SJSA1 (cell line): Measurements from ENCODE around the gene POLR1D. TPM values are rescaled to one million over a fixed set of nuclear protein-coding genes. Genes with fewer than 3 reads are reported as not detected.
A peak's percentile ranks its signal among the peaks of the same experiment; 100 is the strongest.

Experiments
- DNase-seq, 2 experiments: peaks; one replicate each; pipeline ENCODE4 v3.0.0-alpha.2; 2015 to 2020; ENCODE audit warnings: low spot score in 2 of 2, low read depth in 1 of 2
- H3K27ac ChIP-seq: fragments of 250-450 bp; sonication (Bioruptor Pico); 2 replicates; pipeline ENCODE4 v1.5.1; 2020; ENCODE audit warnings: mild to moderate bottlenecking, moderate library complexity
- H3K27me3 ChIP-seq: fragments of 250-450 bp; sonication (Bioruptor Pico); replicated peaks from 2 replicates; pipeline ENCODE4 v1.5.1; 2020; ENCODE audit warnings: mild to moderate bottlenecking, moderate library complexity
- H3K36me3 ChIP-seq: fragments of 250-450 bp; sonication (Bioruptor Pico); 2 replicates; pipeline ENCODE4 v1.5.1; 2020; ENCODE audit warnings: mild to moderate bottlenecking
- H3K4me1 ChIP-seq: fragments of 250-450 bp; sonication (Bioruptor Pico); replicated peaks from 2 replicates; pipeline ENCODE4 v1.6.1; 2021; ENCODE audit warnings: mild to moderate bottlenecking
- H3K4me3 ChIP-seq: fragments of 250-450 bp; sonication (Bioruptor Pico); 2 replicates; pipeline ENCODE4 v1.5.1; 2020; ENCODE audit warnings: mild to moderate bottlenecking
- H3K9me3 ChIP-seq: fragments of 250-450 bp; sonication (Bioruptor Pico); replicated peaks from 2 replicates; pipeline ENCODE4 v1.5.1; 2020; ENCODE audit warnings: mild to moderate bottlenecking
- total RNA-seq: library from RNA; depleted of rRNA; stranded (reverse); fragments of >200 nt; shearing (Covaris generic); gene quantifications from 2 replicates; pipeline ENCODE4 v1.2.3, GENCODE V29; 2014

POLR1D gene
- total RNA-seq, 1 experiment from 2014 or later = 68.4 TPM

DNA sequence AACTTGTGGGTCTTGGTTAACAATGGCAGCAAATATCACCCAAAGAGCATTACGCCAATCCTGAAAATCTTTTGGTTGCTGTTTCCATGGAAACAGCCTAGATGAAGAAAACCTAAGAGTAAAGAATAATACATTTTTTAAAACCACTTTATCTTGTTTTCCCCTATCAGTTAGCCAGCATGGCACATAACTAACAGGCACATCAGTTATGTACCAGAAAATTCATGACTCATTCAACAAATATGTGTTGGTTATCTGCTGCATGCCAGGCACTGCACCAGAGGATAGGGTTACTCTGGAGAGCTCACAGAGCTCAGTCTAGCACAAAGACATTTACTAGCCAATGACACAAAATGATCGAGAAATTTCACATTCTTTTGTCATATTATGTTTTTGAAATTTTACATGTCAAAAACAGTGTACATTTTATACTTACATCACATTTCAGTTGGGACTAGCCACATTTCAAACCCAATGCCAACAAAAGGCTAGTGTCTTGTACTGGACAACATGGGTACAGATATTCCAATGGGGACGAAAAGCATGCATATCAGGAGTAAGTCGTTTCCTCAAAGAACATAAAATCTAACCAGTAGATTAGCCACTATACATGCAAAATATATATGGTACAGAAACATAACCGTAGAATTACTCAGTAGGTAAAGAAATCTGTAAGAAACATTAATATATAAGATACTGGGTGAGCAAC is 21.7 kb upstream of the POLR1D start:
- no peaks in the 10 kb centered on the region for H3K27me3 ChIP-seq
- no peaks in the 10 kb centered on the region for H3K36me3 ChIP-seq
- DNase-seq = peak; percentile 44 to 53
- H3K27ac ChIP-seq = peak overlapping the region; percentile 43
- H3K4me1 ChIP-seq = peaks cover 20% of the 10 kb centered on the region
- H3K9me3 ChIP-seq = no peaks in the 10 kb centered on the region
- no peak overlapping the region for H3K4me3 ChIP-seq

DNA sequence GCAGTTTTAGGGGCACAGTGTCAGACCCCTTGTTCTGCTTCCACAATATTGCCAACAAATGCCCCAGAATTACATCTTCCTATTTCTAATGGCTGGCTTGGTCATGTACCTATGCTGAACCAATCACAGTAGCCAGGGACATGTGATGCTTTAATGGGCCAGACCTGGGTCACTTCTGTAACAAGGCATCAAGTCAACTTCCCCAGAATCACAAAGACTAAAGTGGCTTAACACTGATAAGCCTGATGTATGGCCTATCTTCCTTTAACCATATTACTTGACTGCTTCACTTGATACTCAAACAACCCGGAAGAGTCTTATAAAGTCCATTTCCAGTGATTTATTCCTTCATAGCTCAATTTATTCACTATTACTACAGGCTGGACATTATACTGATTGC is 21.0 kb upstream of the POLR1D start:
- peaks cover 16% of the 10 kb centered on the region for H3K4me1 ChIP-seq
- H3K4me3 ChIP-seq = no peak overlapping the region
- DNase-seq = no peak
- H3K36me3 ChIP-seq = no peaks in the 10 kb centered on the region
- no peak overlapping the region for H3K27ac ChIP-seq
- no peaks in the 10 kb centered on the region for H3K27me3 ChIP-seq
- H3K9me3 ChIP-seq = no peaks in the 10 kb centered on the region

DNA sequence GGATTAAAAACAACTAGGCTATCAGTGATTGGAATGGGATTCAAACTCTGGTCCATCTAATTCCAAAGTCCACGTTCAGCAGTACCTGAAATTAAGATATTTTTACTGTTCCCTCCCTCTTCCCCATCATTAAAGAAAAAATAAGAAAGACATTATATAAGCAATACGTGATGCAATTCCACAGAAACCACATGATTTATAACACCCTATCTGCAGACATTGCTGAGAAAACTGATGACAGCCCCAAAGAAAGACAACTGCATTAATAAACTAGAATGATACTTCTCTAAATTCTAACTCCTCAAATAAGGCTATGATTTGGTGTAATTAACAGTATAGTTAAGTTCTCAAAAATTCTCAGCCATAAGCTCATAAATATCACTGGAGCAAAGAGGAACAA is 20.5 kb upstream of the POLR1D start:
- Histone ChIP-seq H3K36me3 (no peaks in the 10 kb centered on the region), H3K27me3 (no peaks in the 10 kb centered on the region), H3K27ac (no peak overlapping the region), H3K4me3 (no peak overlapping the region), H3K9me3 (no peaks in the 10 kb centered on the region), H3K4me1 (peaks cover 16% of the 10 kb centered on the region)
- no peak for DNase-seq

DNA sequence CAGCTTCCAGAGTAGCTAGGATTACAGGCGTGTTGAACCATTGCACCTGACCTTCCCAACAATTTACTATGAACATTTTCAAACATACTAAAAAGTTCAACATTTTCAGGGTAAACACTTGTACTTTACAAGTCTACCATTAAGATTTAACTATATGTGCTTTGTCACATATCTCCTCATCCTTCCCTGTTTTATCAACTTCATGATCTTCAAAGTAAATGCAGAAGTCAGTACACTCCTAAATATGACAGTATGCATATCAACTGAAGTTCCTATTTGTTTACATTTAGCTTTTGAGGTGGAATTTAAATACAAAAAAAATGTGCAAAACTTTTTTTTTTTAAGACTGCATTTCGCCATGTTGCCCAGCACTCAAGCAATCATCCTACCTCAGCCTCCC is 19.9 kb upstream of the POLR1D start:
- no peak overlapping the region for H3K4me3 ChIP-seq
- no peaks in the 10 kb centered on the region for H3K9me3 ChIP-seq
- no peak for DNase-seq
- H3K27ac ChIP-seq = no peak overlapping the region
- peaks cover 16% of the 10 kb centered on the region for H3K4me1 ChIP-seq
- no peaks in the 10 kb centered on the region for H3K27me3 ChIP-seq
- H3K36me3 ChIP-seq = no peaks in the 10 kb centered on the region

DNA sequence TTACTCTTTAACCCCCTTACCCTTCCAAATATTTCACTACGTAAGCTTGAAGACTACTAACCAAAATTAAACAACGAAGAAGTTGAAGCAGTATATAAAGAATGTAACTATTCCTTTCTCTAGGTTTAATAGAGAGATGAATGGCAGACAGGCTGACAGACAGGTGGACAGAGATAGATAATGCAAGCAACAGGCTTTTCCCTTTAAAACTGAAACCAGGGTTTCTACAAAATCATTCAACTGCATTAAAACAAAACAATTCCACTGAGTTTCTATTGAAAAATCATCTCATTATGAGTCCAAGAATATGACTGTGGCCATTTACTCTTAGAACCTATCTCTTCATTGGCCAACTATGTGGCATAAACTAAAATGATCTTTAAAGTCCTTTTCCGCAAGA is 16.6 kb upstream of the POLR1D start:
- no peak for DNase-seq
- no peaks in the 10 kb centered on the region for H3K27me3 ChIP-seq
- no peaks in the 10 kb centered on the region for H3K9me3 ChIP-seq
- H3K36me3 ChIP-seq = no peaks in the 10 kb centered on the region
- peaks cover 14% of the 10 kb centered on the region for H3K4me1 ChIP-seq
- no peak overlapping the region for H3K4me3 ChIP-seq
- no peak overlapping the region for H3K27ac ChIP-seq

DNA sequence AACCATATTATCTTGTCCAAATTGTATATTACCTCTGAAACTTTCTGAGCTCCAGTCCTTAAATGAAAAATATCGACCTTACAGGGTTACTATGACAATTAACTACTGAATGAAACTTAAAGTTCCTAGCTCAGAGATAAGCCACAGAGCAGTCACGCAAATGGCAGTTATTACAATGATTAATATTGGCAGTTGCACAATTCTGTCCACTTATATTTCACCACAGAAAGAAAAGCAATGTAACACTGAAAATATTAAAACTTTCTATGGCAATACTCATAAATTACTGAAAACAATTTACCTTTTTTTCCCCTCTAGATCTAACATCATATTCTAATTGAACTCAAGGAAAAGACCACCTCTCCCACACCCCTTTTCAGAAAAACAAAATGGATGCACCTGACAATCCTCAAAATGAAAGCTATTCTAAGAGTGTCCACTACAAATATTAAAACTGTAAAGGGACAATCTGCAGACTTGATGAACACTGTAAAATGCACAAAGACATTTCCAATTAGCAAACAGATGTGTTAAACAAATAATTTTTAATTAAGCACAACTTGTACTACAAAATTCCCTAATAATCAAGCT is 16.0 kb upstream of the POLR1D start:
- no peaks in the 10 kb centered on the region for H3K36me3 ChIP-seq
- DNase-seq = no peak
- no peaks in the 10 kb centered on the region for H3K9me3 ChIP-seq
- H3K27ac ChIP-seq = no peak overlapping the region
- H3K4me1 ChIP-seq = peaks cover 9% of the 10 kb centered on the region
- no peaks in the 10 kb centered on the region for H3K27me3 ChIP-seq
- no peak overlapping the region for H3K4me3 ChIP-seq

DNA sequence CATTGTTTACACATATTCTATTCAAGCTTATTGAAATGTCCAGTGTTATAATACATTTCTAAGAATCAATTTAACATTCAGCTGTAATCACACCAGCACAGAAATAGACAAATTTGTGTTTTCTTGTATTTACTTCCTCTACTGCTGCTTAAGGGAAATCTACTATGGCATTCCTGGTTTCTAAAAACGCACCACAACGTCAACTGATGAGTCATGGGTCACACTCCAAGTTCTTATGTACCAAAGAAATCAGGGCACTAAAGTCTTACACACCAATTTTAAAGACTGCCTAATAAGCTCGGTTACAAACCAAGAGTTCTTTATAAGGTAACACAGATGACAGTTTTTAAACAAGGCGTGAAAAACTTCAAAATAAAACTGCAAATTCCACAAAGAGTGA is 14.6 kb upstream of the POLR1D start:
- H3K27me3 ChIP-seq = no peaks in the 10 kb centered on the region
- H3K4me1 ChIP-seq = peaks cover 9% of the 10 kb centered on the region
- peak in 1 of 2 experiments; percentile 30 for DNase-seq
- H3K27ac ChIP-seq = no peak overlapping the region; the same call in 1 of the 2 replicates
- no peak overlapping the region for H3K4me3 ChIP-seq
- H3K9me3 ChIP-seq = no peaks in the 10 kb centered on the region
- no peaks in the 10 kb centered on the region for H3K36me3 ChIP-seq

DNA sequence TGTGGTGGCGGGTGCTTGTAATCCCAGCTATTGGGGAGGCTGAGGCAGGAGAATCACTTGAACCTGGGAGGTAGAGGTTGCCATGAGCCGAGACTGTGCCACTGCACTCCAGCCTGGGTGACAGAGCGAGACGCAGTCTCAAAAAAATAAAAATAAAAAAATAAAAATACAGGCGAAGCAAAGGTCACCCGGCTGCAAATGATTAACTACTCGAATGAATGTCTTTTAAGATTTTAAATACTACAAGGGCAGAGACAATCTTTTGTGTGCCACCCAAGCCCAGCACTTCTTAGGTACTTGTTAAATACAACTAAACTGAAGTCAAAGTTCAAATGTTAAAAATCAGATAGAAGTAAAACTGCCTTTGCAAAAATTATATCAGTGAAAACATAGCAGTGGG is 8.1 kb upstream of the POLR1D start:
- no peak for DNase-seq
- Histone ChIP-seq H3K4me1 (no peaks in the 10 kb centered on the region), H3K27me3 (no peaks in the 10 kb centered on the region), H3K27ac (no peak overlapping the region), H3K9me3 (no peaks in the 10 kb centered on the region), H3K4me3 (no peak overlapping the region), H3K36me3 (no peaks in the 10 kb centered on the region; the same call in 1 of the 2 replicates)

DNA sequence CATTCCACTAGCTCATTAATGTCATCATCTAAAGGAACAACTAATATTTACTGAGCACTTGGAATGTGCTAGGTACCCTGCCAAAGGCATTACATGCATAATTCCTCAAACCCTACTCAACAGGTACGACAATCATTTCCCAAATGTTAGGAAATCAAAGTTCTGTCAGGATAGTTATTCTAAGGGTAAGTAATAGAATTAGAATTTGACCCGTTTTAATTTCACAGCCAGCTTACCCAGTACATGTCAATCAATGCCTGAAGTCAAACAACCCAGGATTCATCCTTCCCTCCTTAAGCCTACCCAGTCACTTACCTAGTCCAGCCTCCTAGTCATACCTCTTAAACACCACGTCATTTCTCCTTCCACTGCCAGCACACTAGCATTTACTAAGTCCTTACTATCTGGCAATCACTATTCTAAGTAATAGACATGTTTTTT is 3.8 kb upstream of the POLR1D start:
- H3K27ac ChIP-seq = no peak overlapping the region
- H3K9me3 ChIP-seq = no peaks in the 10 kb centered on the region
- H3K27me3 ChIP-seq = no peaks in the 10 kb centered on the region
- peaks cover 7% of the 10 kb centered on the region for H3K36me3 ChIP-seq
- no peak overlapping the region for H3K4me3 ChIP-seq
- H3K4me1 ChIP-seq = peaks cover 6% of the 10 kb centered on the region
- no peak for DNase-seq

DNA sequence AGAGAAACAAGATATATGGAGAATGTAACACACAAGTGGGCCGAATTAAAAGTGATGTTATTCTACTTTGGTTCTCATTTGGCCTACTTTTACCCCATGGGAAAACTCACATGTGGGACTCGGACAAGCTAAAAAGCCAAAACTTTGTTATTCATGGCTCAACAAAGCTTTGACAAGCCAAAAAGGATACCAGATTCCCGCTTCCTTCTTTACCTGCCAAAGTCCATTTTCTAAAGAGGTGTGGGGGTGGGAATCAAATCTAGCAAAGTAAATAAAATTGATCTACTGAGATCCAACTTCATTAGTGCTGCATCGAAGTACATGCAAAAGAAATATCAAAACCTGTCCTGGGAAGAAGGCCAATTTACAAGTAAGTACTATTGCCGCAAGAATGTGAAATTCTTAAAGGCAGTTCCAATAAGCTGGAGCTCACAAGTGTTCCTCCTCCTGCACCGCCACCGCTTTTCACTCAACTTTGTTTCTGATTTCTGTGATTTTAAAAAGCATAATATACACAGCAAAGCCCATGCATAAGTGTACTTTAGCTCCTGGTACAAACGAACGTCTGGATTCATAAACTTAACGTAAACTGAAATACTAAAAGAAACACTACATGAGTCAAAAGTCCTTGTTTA is 2.5 kb upstream of the POLR1D start:
- Histone ChIP-seq H3K9me3 (no peaks in the 10 kb centered on the region), H3K27me3 (no peaks in the 10 kb centered on the region), H3K27ac (no peak overlapping the region), H3K4me1 (peaks cover 6% of the 10 kb centered on the region), H3K4me3 (peak overlapping the region; percentile 94), H3K36me3 (peaks cover 20% of the 10 kb centered on the region)
- DNase-seq = peak in 1 of 2 experiments; percentile 6

DNA sequence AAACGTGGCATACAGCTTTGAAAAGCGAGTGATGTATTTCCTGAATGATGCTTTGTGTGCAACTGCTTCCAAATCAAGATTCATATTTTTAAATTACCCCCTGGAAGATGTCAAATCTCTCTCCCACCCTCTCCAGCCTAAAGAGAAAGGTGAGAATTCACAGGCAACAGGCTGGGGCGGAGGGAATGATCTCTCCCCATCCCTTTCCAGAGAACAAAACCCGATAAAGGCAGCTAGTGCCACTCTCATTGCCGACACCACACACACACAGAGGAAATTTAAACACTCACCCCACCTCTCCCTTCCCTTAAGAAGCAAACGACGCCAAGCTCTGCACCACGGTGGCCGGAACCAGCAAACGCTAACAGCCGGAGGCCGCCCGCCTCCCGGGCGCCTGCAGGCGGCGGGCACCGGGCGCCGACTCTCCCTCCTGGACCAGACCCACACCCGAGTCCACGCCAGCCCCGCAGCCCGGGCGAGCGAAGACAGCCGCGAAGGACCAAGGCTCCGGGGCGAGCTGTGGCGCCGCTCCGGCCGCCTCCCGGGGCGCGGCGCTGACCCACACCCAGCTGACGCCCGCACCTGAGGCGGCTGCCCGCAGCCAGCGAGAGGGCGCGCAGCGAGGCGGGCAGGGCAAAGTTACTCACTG is 1.8 kb upstream of the POLR1D start:
- Histone ChIP-seq H3K9me3 (no peaks in the 10 kb centered on the region), H3K27ac (peak overlapping the region; percentile 54), H3K4me3 (peak overlapping the region; percentile 94), H3K27me3 (no peaks in the 10 kb centered on the region), H3K36me3 (peaks cover 24% of the 10 kb centered on the region), H3K4me1 (peaks cover 6% of the 10 kb centered on the region)
- no peak for DNase-seq

DNA sequence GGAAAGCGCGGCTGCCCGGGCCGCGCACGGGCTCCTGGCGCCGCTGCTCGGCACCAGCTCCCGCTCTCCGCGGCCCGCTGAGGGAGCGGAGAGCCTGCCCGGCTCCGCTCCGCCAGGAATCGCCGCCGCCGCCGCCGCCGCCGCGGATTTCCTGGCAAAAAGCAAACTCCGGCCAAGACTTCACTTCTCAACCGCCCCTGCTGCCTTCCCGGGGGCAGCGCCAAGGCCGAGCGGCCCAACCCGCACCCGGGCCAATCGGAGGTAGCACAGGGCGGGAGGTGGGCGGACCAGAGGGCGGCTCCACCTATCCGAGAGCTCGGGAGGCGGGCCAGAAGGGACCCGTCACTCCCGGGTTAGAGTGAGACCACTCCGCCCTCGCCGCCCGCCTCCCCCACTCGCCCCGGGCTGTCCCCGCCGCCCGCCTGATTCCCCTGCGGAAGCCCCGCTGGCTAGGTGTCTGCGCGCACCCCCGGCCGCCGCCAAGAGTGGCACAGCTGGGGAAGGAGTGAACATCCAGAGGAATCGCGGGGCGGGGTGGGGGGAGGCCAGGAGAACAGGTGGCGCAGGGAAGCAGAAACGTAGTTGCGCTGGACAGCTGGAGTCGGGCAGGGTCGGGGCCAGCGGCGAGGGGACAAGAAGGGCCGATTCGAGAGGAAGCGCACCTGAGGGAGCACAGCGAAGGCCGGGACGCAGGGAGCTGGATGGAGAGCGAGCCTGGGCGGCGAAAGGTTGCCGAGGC is 1.1 kb upstream of the POLR1D start, which contains the start of gene LNX2:
Gene LNX2 (minus strand): TSS at position 153 of the 739 bp plus-strand sequence. CDS start 38,826 bp downstream, outside the sequence.
- Histone ChIP-seq H3K9me3 (no peaks in the 10 kb centered on the region), H3K36me3 (peaks cover 28% of the 10 kb centered on the region), H3K27ac (peak within 1 kb of the TSS; percentile 54), H3K4me3 (peak within 1 kb of the TSS; percentile 94), H3K27me3 (no peaks in the 10 kb centered on the region), H3K4me1 (peaks cover 6% of the 10 kb centered on the region)
- peak; percentile 91 to 95 for DNase-seq

DNA sequence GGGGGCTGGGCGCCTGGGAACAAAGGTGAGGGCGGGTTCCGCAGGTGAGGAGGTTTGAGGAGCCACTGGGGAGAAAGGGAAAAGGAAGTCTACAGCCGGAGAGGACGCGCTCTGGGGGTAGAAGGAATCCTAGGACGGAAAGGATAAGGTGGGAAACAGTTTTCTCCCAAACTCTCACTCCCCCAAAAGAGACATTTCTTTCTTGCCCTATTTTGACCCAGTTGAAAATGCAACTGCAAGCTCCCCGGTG is 651 bp upstream of the POLR1D start:
- DNase-seq = peak in 1 of 2 experiments; percentile 64
- Histone ChIP-seq H3K27me3 (no peaks in the 10 kb centered on the region), H3K4me3 (peak overlapping the region; percentile 94), H3K9me3 (no peaks in the 10 kb centered on the region), H3K27ac (no peak overlapping the region), H3K36me3 (peaks cover 32% of the 10 kb centered on the region), H3K4me1 (peaks cover 6% of the 10 kb centered on the region)
